Neural cell (in vitro differentiated cells): ENCODE measurements around the gene RCN1.

Experiments
- CTCF ChIP-seq: fragments of 450-650 bp; IDR thresholded peaks from 2 replicates; pipeline ENCODE4 v1.5.1; 2014; ENCODE audit warnings: antibody characterized with exemption, mild to moderate bottlenecking, moderate library complexity; ENCODE audit not compliant: poor library complexity, severe bottlenecking
- EP300 ChIP-seq: fragments of 450-650 bp; conservative IDR thresholded peaks from 2 replicates; pipeline ENCODE4 v1.6.1; 2014; ENCODE audit warnings: antibody characterized with exemption, mild to moderate bottlenecking, moderate library complexity; ENCODE audit not compliant: poor library complexity, severe bottlenecking
- EZH2 ChIP-seq: fragments of 200-600, 300-800 bp; shearing (Covaris generic), sonication (generic); IDR thresholded peaks from 2 replicates; pipeline ENCODE4 v1.6.1; 2014; ENCODE audit warnings: antibody characterized with exemption, low read length, borderline replicate concordance, mild to moderate bottlenecking; ENCODE audit not compliant: insufficient read depth, poor library complexity, severe bottlenecking
- MXI1 ChIP-seq: fragments of 450-650 bp; conservative IDR thresholded peaks from 2 replicates; pipeline ENCODE4 v1.6.1; 2014; ENCODE audit warnings: antibody characterized with exemption, mild to moderate bottlenecking; ENCODE audit not compliant: poor library complexity, severe bottlenecking
- POLR2AphosphoS5 ChIP-seq: IDR thresholded peaks from 2 replicates; pipeline ENCODE4 v1.6.1; 2012
- RAD21 ChIP-seq: fragments of 450-650 bp; conservative IDR thresholded peaks from 2 replicates; pipeline ENCODE4 v1.6.1; 2014; ENCODE audit warnings: antibody characterized with exemption, mild to moderate bottlenecking, moderate library complexity
- REST ChIP-seq: IDR thresholded peaks from 2 replicates; pipeline ENCODE4 v1.6.1; 2012; ENCODE audit warnings: borderline replicate concordance
- SMC3 ChIP-seq: fragments of 450-650 bp; conservative IDR thresholded peaks from 2 replicates; pipeline ENCODE4 v1.6.1; 2014; ENCODE audit warnings: antibody characterized with exemption, mild to moderate bottlenecking, moderate library complexity; ENCODE audit not compliant: poor library complexity
- TAF1 ChIP-seq: IDR thresholded peaks from 2 replicates; pipeline ENCODE4 v1.6.1; 2012; ENCODE audit warnings: low read depth

GRCh38 chr11:32148895-32149294 lies 58.0 kb downstream of the RCN1 start:
- TF ChIP-seq EP300 (no peak), CTCF (no peak), POLR2AphosphoS5 (no peak), MXI1 (no peak), REST (no peak), RAD21 (no peak), SMC3 (no peak), TAF1 (no peak), EZH2 (no peak)
